Lower leg skin (tissue), 3 donors: ENCODE measurements around the gene PSAT1.

ENCODE experiments used
- CTCF ChIP-seq, 3 donors: fragments of 450-650 bp; IDR thresholded peaks; one replicate each; pipeline ENCODE4 v1.5.1; 2016; ENCODE audit warnings: antibody characterized with exemption in 3 of 3, mild to moderate bottlenecking in 3 of 3, moderate library complexity in 2 of 3
- POLR2A ChIP-seq, 2 donors: fragments of 450-650 bp; IDR thresholded peaks; one replicate each; pipeline ENCODE4 v1.6.1; 2016 to 2017; ENCODE audit warnings: antibody characterized with exemption in 2 of 2, mild to moderate bottlenecking in 1 of 2, moderate library complexity in 1 of 2

- TF ChIP-seq CTCF (IDR thresholded peaks at IDR 0.05) (no peak), POLR2A (IDR thresholded peaks at IDR 0.05) (no peak)
These were observed 69.1 kb downstream of the PSAT1 start for GRCh38 chr9:78365748-78366697.
